OCI-LY3 (cell line): ENCODE results near the gene PPP2R5E.

Experiments
- CTCF ChIP-seq: fragments of 200-600, 300-600 bp; sonication (generic); IDR thresholded peaks from 2 replicates; pipeline ENCODE4 v1.5.1; 2014; ENCODE audit warnings: antibody characterized with exemption, low read length, low read depth
- EZH2phosphoT487 ChIP-seq: fragments of 200-600 bp; shearing (Covaris generic); IDR thresholded peaks from 2 replicates; pipeline ENCODE4 v1.6.1; 2018; ENCODE audit warnings: antibody characterized with exemption, mixed run types, low read depth

- TF ChIP-seq CTCF: no peak
- TF ChIP-seq EZH2phosphoT487: no peak
These were observed 85.7 kb downstream of the PPP2R5E start for GRCh38 chr14:63457498-63457897.
